Sciatic nerve (tissue), 2 donors: Measurements from ENCODE around the gene PLXNA4. TPM values are rescaled to one million over a fixed set of nuclear protein-coding genes. Genes with fewer than 3 reads are reported as not detected.
A peak's percentile ranks its signal among the peaks of the same experiment; 100 is the strongest.
"Not testable (repeated sequence)": the region's sequence is repeated elsewhere in the genome, so short reads cannot be mapped to it uniquely, and the experiment has no call there.

ENCODE experiments used
- ATAC-seq: fragments of 200-7000 bp; cut with Tn5 transposase; one replicate; pipeline ENCODE4 v1.9.1; 2020; ENCODE audit warnings: mild to moderate bottlenecking, moderate library complexity
- DNase-seq: peaks from one replicate; pipeline ENCODE4 v3.0.0-alpha.2; 2020; ENCODE audit warnings: low spot score
- intact Hi-C: fragments of 100-400 bp; cut with DNase I; formaldehyde crosslinking; loops from one replicate; pipeline ENCODE4 v1.14.2; 2022
- total RNA-seq: library from RNA; stranded (reverse); fragmentation: NEBNext Ultra II Directional; extraction: Animal tissue kit (Norgen Biotek cat#: 25700); gene quantifications from one replicate; pipeline ENCODE4 v1.2.1, GENCODE V29; 2021
- donor health status: DM: no; HTN: no; CAD: no.
- donor health status: DM: no; HTN: no; CAD: no.

Gene PLXNA4
- total RNA-seq, 1 donor from 2014 or later, result 9.0 TPM

GRCh38 chr7:132169730-132170129, 406.5 kb downstream of the PLXNA4 start:
- DNase-seq (no peak), ATAC-seq (no peak)
- intact Hi-C loops, result no loop called here

GRCh38 chr7:132168239-132168638, 408.0 kb downstream of the PLXNA4 start:
- intact Hi-C loops, result no loop called here

GRCh38 chr7:132165695-132166094, 410.6 kb downstream of the PLXNA4 start:
- ATAC-seq, intact Hi-C loops, DNase-seq: not testable (repeated sequence)

More at GRCh38 chr7:132168239-132168638, 408.0 kb downstream of the PLXNA4 start:
- DNase-seq, result no peak
- ATAC-seq, result no peak

- ATAC-seq (no peak), DNase-seq (no peak)
- intact Hi-C loops, result loop anchor here (5.0 kb wide), 1 partner anchor 1143 kb away; no protein-coding TSS in a partner anchor
These were observed 411.6 kb downstream of the PLXNA4 start for GRCh38 chr7:132164558-132165125.

- no peak for DNase-seq
- intact Hi-C loops, result loop anchor here (5.0 kb wide), 1 partner anchor 1145 kb away; no protein-coding TSS in a partner anchor
- ATAC-seq, result no peak
These were observed 413.6 kb downstream of the PLXNA4 start for GRCh38 chr7:132162556-132163144.

- intact Hi-C loops, result loop anchor here (5.0 kb wide), 1 partner anchor 1145 kb away; no protein-coding TSS in a partner anchor
- ATAC-seq, result no peak
- DNase-seq, result no peak
These were observed 414.3 kb downstream of the PLXNA4 start for GRCh38 chr7:132161976-132162375.

GRCh38 chr7:132161533-132161915, 414.7 kb downstream of the PLXNA4 start:
- intact Hi-C loops, result loop anchor here (5.0 kb wide), 1 partner anchor 1146 kb away; no protein-coding TSS in a partner anchor
- ATAC-seq (no peak), DNase-seq (no peak)

- DNase-seq (no peak), ATAC-seq (peak; percentile 59)
- intact Hi-C loops, result loop anchor here (5.0 kb wide), 1 partner anchor 1146 kb away; no protein-coding TSS in a partner anchor
These were observed 415.4 kb downstream of the PLXNA4 start for GRCh38 chr7:132160611-132161532.

GRCh38 chr7:132158841-132159240, 417.4 kb downstream of the PLXNA4 start:
- DNase-seq (no peak), ATAC-seq (no peak)
- intact Hi-C loops, result no loop called here

GRCh38 chr7:132158166-132158565, 418.1 kb downstream of the PLXNA4 start:
- no peak for ATAC-seq
- intact Hi-C loops, result no loop called here
- no peak for DNase-seq

GRCh38 chr7:132155715-132156114, 420.6 kb downstream of the PLXNA4 start:
- intact Hi-C loops, result no loop called here
- ATAC-seq, result no peak
- no peak for DNase-seq

- no peak for DNase-seq
- ATAC-seq, result no peak
- intact Hi-C loops, result no loop called here
These were observed 421.4 kb downstream of the PLXNA4 start for GRCh38 chr7:132154695-132155471.

GRCh38 chr7:132154248-132154647, 422.0 kb downstream of the PLXNA4 start:
- intact Hi-C loops, result no loop called here
- DNase-seq (no peak), ATAC-seq (no peak)

GRCh38 chr7:132152131-132152889, 424.0 kb downstream of the PLXNA4 start:
- intact Hi-C loops, result no loop called here
- no peak for DNase-seq
- ATAC-seq, result no peak

- DNase-seq, result no peak
- no peak for ATAC-seq
- intact Hi-C loops, result no loop called here
These were observed 425.6 kb downstream of the PLXNA4 start for GRCh38 chr7:132150711-132151110.

- no peak for ATAC-seq
- intact Hi-C loops, result no loop called here
These were observed 426.6 kb downstream of the PLXNA4 start for GRCh38 chr7:132149436-132150304.

GRCh38 chr7:132148876-132149275, 427.4 kb downstream of the PLXNA4 start:
- no peak for ATAC-seq
- intact Hi-C loops, result no loop called here
- DNase-seq, result no peak

More at GRCh38 chr7:132149436-132150304, 426.6 kb downstream of the PLXNA4 start:
- DNase-seq, result no peak
